Hippocampal formation (tissue), 2 donors: Measurements from ENCODE around the gene ZNF165.
A peak's percentile ranks its signal among the peaks of the same experiment; 100 is the strongest.
"Not testable (repeated sequence)": the region's sequence is repeated elsewhere in the genome, so short reads cannot be mapped to it uniquely, and the experiment has no call there.

Source experiments
- DNase-seq, 2 donors: peaks; one replicate each; lab custom pipeline; 2025; lab: John Stamatoyannopoulos, UW

The ZNF165 gene

DNA sequence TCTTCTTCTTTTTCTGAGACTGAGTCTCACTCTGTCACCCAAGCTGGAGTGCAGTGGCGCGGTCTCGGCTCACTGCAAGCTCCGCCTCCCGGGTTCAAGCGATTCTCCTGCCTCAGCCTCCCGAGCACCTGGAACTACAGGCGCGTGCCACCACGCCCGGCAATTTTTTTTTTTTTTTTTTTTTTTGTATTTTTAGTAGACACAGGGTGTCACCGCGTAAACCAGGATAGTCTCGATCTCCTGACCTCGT is at the start of gene ZNF165:
ZNF165 (plus strand) TSS at position 188 of the 250 bp plus-strand sequence. CDS start 4,913 bp downstream, outside the sequence.
- peak in 1 of 2 donors; percentile 44 for DNase-seq

DNA sequence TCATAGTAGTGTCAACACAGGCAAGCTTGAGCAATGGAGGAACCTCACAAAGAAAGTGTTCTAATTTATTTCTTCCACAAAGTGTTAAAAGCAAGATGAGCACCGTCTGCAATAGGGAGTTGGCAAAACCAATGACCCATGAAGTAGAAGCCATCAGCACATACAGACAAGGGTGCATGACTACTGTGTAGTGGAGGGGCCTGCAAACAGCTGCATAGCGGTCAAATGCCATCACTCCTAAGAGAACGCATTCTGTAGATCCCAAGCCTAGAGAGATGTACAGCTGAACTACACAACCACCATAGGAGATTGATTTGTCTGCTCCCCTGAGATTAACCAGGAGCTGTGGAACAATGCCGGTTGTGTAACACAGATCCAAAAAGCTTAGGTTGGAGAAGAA is 26.8 kb upstream of the ZNF165 start:
- DNase-seq, result no peak

DNA sequence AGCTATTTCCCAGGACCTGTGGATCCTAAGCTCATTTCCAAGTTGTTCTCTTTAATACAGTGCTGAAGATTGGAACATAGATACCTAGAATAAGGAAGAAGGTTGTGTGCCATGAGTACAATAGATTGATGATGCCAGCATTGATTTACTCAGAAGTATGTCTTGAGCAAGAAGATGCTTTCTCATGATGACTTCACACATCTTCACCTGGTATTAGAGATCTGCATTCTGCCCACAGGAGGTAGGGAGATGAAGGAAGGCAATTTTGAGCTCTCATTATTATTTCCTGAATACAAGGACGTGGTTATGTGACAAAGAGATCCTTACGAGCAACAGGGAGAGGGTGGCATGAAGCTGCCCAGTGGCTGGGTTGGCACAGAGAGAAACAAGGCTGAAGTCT is 20.0 kb upstream of the ZNF165 start:
- DNase-seq, result no peak

DNA sequence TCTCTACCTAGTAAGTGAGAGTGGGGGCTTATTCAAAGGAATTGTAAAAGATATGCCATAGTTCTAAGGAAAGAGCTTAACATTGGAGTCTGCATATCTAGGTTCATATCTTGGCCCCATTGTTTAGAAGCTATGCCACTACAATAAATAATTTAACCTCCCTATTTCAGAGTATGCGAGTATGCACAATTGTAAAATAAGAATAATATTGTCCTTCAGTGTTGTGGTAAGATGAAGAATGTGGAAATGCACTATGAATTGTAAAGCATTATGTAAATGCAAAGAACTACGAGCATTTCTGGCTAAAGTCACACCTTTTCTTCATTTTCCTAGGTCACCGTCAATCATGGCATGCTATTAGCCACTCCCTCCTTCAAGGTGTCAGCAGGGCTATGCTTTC is 16.1 kb upstream of the ZNF165 start:
- no peak for DNase-seq

DNA sequence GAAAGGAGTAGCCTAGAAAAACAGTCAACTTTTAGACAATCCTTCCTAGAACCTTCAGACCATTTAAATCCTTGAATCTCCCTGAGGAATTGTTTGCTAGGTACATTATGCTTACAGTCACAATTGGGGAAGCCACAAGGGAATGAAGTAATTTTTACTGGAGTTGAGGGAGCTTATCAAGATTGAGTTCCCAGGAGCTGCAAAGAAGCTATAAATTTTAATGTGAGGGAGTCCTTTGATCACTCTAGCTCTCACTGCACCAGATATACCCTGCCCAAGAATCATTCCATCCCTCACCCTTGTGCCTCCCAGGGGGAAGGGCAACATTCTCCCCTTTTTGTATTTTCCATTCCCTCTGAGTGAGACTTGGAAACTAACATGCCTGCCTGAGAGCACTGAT is 12.3 kb upstream of the ZNF165 start:
- no peak for DNase-seq

DNA sequence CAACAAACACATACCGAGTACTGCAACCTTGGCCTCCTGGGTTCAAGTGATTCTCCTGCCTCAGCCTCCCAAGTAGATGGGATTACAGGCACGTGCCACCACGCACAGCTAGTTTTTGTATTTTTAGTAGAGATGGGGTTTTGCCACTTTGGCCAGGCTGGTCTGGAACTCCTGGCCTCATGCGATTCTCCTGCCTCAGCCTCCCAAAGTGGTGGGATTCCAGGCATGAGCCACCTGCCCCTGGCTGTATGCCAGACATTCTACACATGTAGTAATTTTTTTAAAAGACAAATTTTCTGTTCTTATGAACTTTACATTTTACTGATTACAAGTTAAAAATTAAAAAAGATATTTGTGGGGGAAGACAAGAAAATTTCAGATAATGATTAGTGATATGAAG is 9.4 kb upstream of the ZNF165 start:
- not testable (repeated sequence) for DNase-seq

GRCh38 chr6:28078050-28078449 is 2.3 kb upstream of the ZNF165 start:
- DNase-seq, result no peak

- DNase-seq, result no peak
Observed at GRCh38 chr6:28078836-28079235, 1.5 kb upstream of the ZNF165 start.

- peak; percentile 91 to 92 for DNase-seq
Observed at GRCh38 chr6:28080631-28081485, 490 bp downstream of the ZNF165 start.

- DNase-seq, result no peak
Observed at GRCh38 chr6:28081486-28081751, 1.1 kb downstream of the ZNF165 start.

DNA sequence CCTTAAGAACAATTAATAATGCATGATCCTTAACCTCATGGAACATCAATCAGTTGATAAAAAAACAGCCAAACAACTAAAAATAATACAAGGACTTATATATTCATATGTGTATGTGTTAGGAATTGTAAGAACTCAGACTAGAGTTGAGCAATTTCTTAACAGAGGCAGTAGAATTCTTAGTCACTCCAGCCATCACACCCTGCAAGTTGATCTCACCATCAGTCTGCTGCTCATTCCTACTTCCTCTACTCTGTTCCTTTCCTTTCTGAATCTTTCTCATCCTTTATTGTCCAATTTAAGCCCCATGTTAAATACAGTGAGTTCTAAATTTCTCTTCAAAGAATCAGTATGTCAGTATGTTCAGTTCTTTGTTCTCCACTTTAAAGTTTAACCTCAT is 2.6 kb downstream of the ZNF165 start:
- DNase-seq, result no peak

DNA sequence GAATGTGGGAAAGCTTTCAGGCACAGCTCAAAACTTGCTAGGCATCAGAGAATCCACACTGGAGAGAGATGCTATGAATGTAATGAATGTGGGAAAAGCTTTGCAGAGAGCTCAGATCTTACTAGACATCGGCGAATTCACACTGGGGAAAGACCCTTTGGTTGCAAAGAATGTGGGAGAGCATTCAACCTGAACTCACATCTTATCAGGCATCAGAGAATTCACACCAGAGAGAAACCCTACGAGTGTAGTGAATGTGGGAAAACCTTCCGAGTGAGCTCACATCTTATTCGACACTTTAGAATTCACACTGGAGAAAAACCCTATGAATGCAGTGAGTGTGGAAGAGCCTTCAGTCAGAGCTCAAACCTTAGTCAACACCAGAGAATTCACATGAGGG is 8.7 kb downstream of the ZNF165 start:
- no peak for DNase-seq

DNA sequence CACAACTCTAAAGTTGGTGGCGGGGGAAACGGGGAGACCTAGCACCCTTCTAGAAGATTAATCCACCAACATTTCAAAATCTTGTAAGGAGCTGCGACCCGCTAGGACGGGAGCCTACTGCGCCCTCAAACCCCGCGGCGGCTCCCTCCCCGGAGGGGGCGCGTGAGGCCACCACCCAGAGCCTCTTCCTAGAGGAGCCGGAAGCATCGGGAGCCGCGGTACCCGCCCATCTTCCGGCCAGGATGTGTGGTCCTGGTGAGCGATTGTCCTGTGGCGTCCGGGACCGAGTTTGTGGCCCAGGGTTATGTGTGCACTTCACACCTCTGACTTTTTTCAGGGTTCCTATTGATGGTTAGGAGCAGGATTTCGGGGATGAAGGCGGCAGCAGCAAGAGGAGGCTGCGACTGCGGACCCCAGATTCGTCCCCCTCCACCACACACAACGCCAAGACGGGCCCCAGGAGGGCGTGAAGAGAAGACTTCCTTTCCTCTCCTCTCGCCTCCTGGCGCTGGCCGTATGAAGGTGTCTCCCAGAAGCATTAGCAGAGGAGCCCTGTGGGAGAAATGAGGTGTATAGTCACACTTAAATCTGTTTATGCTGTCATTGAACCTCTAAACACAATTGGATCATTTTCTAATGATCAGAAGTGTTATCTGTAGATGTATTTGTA is 10.7 kb downstream of the ZNF165 start:
- DNase-seq, result no peak

GRCh38 chr6:28102222-28102621 is 21.9 kb downstream of the ZNF165 start:
- not testable (repeated sequence) for DNase-seq

DNA sequence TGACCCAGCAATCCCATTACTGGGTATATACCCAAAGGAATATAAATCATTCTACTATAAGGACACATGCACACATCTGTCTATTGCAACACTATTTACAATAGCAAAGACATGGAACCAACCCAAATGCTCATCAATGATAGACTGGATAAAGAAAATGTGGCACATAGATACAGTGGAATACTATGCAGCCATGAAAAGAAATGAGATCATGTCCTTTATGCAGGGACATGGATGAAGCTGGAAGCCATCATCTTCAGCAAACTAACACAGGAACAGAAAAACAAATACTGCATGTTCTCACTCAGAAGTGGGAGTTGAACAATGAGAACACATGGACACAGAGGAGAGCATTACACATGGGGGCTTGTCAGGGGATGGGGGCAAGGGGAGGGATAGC is 22.3 kb downstream of the ZNF165 start:
- DNase-seq, result not testable (repeated sequence)

- peak; percentile 73 to 82 for DNase-seq
Observed at GRCh38 chr6:28104392-28105244, 24.2 kb downstream of the ZNF165 start.

DNA sequence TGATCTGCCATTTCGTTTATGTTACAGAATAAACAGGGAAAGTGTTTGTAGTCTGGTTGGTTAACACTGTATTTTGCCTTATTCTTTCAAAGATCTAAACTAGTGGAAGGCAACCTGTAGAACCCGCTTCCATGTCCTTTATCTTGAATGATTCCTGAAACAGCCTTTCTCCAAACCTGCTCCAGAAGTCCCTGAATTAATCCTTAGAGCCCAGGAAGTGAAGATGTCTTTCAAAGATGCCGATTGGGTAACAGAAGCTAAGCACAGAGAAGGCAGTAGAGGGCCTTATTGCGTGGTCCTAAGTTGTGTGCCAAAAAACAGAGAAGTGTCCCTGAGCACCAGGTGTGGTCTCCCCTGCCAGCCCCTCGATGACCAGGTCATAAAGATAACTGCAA is 24.9 kb downstream of the ZNF165 start:
- peak in 1 of 2 donors; percentile 27 for DNase-seq

GRCh38 chr6:28107506-28107905 is 27.1 kb downstream of the ZNF165 start:
- DNase-seq, result peak; percentile 35 to 57

DNA sequence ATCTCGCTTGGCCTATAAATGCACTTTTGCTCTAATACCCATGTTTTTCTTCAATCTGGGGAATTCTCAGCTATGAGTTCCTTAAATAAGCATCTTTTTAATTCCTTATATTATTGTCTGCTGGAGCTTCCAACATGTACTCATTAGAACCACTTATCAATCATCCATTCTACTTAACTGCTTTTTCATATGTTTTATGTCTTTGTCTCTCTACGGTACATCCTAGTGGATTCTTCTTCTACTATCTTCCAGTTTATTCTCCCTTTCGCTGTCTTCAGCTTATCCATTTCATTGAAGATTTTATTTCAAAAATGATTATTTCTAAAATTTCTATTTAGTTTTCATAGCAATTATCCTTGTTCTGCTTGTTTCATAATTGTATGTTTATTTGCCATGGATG is 31.6 kb downstream of the ZNF165 start:
- DNase-seq, result no peak

DNA sequence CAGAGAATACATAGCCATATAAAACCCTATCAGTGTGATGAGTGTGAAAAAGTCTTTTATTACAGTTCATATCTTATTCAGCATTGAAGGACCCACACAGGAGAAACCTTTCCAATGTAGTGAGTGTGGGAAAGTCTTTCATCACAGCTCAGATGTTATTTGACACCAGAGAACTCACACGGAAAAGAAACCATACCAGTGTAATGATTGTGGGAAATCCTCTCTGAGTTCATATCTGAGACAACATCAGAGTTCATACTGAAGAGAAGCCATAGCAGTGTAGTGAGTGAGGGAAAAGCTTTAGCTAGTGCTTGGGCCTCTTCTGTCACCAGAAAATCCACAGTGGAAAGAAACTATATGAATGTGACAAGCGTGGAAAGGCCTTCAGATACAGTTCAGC is 35.4 kb downstream of the ZNF165 start:
- DNase-seq, result no peak

DNA sequence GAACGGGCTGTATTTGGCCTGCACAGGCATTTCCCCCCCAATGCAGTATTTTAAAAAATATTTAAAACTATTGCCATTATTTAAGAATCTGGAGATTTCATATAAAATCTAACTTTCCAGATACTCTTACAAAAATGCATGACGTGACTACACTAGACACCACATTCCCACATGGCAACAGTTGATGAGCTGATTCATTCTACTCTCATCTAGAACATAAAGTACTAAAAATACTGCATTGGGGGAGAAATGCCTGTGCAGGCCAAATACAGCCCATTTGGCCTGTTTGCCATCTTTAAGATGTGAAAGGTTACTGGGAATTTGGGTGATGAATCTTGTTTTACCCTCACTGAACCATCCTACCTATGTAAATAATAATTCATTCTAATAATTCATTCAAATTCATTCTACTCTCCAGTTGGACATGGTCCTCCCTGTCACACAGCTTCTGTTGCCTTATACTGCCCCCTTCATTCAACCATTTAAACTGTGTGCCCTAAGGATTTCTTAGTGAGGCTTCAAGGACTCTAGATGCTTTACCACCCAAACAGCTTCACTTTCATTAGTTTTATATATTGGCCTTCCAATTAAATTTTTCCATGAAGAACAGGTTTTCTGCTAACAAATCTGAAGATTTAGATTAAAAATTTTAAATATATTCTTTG is 37.1 kb downstream of the ZNF165 start:
- DNase-seq, result no peak

DNA sequence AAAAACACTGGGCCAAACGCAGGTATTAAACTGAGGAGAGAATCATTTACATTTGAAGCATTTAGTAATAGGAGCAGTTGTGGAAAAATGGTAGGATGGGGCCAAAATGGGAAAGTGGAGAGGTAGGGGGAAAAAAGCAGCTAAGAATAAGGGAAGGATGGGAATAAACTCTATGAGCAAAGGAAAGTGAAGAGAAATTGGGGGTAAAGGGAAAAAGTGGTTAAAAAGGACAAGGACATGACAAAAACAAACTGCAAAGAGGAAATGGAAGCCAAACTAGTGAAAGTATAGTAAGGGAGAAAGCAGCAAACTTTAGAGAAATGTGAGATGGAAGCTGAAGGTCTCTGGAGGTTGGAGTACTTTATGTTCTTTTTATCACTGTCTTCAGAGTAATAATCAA is 37.8 kb downstream of the ZNF165 start:
- no peak for DNase-seq
